ENCODE results near the gene SRSF9. TPM values are rescaled to one million over a fixed set of nuclear protein-coding genes. Genes with fewer than 3 reads are reported as not detected.

The SRSF9 gene
- total RNA-seq, 4 donors from 2014 or later, result 10.5 to 150 (median 91.1) TPM

- no peaks in the 10 kb centered on the region for H3K9me3 ChIP-seq
- H3K36me3 ChIP-seq, result no peaks in the 10 kb centered on the region
- peaks cover 0 to 1% of the 10 kb centered on the region in 2 donors for H3K4me1 ChIP-seq
- H3K27ac ChIP-seq, result no peak overlapping the region
- DNase-seq, result no peak
- intact Hi-C loops (cut with DNase I; ENCODE audit: low total_unique reads), result no loop called here
- TF ChIP-seq CTCF (IDR thresholded peaks at IDR 0.05) (no peak), POLR2A (IDR thresholded peaks at IDR 0.05) (no peak)
- H3K27me3 ChIP-seq, result no peaks in the 10 kb centered on the region
- H3K4me3 ChIP-seq, result no peak overlapping the region
Observed at GRCh38 chr12:120462099-120462640, 7.4 kb downstream of the SRSF9 start.

DNA sequence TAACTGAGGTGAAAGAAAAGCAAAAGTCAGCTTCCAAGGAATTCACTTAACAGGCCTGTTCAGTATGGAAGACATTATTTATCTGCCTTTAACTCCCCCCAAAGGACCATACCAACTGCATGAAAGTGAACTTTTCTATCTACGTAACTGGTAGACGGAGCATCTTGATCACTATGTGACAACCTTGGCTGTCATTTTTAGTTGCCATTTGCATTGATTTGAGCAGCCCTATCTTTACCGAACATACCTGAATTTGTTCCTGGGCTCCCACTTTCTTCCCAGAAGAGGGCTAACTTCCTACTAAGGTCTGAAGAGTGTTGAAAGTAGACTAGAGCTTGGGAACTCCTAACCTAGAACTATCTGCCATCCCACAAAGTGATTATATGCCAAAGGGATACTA lies 9.4 kb downstream of the SRSF9 start:
- no peaks in the 10 kb centered on the region for H3K36me3 ChIP-seq
- no peak for TF ChIP-seq POLR2A (IDR thresholded peaks at IDR 0.05)
- TF ChIP-seq CTCF (IDR thresholded peaks at IDR 0.05), result no peak

DNA sequence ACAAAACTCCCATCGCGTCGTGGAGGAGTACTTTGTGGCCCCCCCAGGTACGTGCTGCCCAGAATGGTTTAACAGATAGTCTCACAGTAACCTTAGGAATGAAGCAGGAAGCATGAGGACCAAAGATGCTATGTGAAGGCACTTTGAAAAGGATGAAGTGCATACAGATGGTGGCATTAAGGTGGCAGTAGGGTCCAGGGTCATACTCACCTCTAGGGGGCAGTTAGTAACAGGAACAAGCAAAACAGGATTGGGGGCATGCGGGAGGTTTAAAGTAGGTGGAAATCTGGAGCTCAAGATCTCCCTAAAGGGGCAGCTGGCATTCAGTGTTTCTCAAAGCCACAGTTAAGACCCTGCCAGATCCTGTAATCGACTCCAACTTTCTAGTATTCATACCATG lies 12.4 kb downstream of the SRSF9 start:
- no peak overlapping the region for H3K4me3 ChIP-seq
- H3K9me3 ChIP-seq, result no peaks in the 10 kb centered on the region
- H3K36me3 ChIP-seq, result no peaks in the 10 kb centered on the region
- no peak overlapping the region for H3K27ac ChIP-seq
- intact Hi-C loops (cut with DNase I; ENCODE audit: low total_unique reads), result no loop called here
- H3K4me1 ChIP-seq, result no peaks in the 10 kb centered on the region
- TF ChIP-seq POLR2A (IDR thresholded peaks at IDR 0.05) (no peak), CTCF (IDR thresholded peaks at IDR 0.05) (no peak)
- no peaks in the 10 kb centered on the region for H3K27me3 ChIP-seq
- DNase-seq, result no peak

More for the DNA sequence above, 9.4 kb downstream of the SRSF9 start:
- no peaks in the 10 kb centered on the region for H3K9me3 ChIP-seq
- no peak overlapping the region for H3K4me3 ChIP-seq
- no peak overlapping the region for H3K27ac ChIP-seq
- DNase-seq, result no peak
- H3K27me3 ChIP-seq, result no peaks in the 10 kb centered on the region
- intact Hi-C loops (cut with DNase I; ENCODE audit: low total_unique reads), result no loop called here
- no peaks in the 10 kb centered on the region for H3K4me1 ChIP-seq

GRCh38 chr12:120455302-120455701 lies 14.2 kb downstream of the SRSF9 start:
- no peaks in the 10 kb centered on the region for H3K9me3 ChIP-seq
- no peak overlapping the region for H3K27ac ChIP-seq
- DNase-seq, result no peak
- H3K4me1 ChIP-seq, result no peaks in the 10 kb centered on the region
- TF ChIP-seq CTCF (IDR thresholded peaks at IDR 0.05) (no peak), POLR2A (IDR thresholded peaks at IDR 0.05) (no peak)
- no peaks in the 10 kb centered on the region for H3K27me3 ChIP-seq
- H3K36me3 ChIP-seq, result no peaks in the 10 kb centered on the region
- H3K4me3 ChIP-seq, result no peak overlapping the region
- intact Hi-C loops (cut with DNase I; ENCODE audit: low total_unique reads), result no loop called here

DNA sequence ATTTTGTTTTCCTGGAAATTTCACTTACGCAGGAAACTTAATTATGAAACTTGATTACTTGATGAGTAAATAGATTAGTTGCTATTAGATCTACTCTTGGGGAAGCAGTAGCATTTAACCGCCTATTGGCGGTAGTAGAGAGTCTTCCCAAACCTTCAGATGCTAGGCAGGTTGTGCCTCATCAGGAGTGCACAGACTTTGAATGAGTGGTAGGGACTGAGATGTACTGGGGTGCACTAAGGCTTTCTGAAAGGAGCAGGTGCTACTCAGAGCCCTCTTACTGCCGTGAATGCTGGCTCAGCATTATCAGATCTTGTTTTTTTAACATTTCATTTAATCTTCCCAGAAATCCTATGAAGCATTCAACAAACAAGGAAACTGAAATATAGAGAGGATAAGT lies 15.6 kb downstream of the SRSF9 start:
- Histone ChIP-seq H3K36me3 (no peaks in the 10 kb centered on the region), H3K4me3 (no peak overlapping the region), H3K27me3 (no peaks in the 10 kb centered on the region), H3K4me1 (no peaks in the 10 kb centered on the region), H3K9me3 (no peaks in the 10 kb centered on the region), H3K27ac (no peak overlapping the region)
- no peak for DNase-seq
- intact Hi-C loops (cut with DNase I; ENCODE audit: low total_unique reads), result no loop called here
- TF ChIP-seq POLR2A (IDR thresholded peaks at IDR 0.05), result no peak
- TF ChIP-seq CTCF (IDR thresholded peaks at IDR 0.05), result peak in 2 of 4 experiments; percentile 23 to 36

Measured in uterus (tissue), 4 donors.